Measurements from ENCODE around the gene THBS1. TPM values are rescaled to one million over a fixed set of nuclear protein-coding genes. Genes with fewer than 3 reads are reported as not detected.

THBS1 gene
- total RNA-seq, 1 donor from 2014 or later, result 67.3 TPM

DNA sequence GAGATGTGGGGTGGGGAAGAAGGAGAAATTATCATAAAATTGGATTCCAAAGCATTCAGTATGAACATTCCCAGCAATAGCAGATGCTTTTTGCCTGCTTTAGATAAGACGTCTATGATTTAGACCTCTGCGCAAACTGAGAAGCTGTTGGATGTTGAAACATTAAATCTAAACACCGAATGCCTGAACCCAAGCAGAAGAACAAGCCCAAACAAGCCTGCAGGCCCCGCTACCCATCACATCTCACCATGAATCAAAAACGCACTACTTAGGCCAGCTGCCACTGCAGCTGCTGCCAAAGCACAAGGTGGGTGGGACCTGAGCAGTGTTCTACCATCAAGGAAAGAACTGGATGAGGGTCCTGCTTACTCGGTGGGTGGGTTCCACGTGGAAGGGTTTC, 24.4 kb upstream of the THBS1 start:
- H3K36me3 ChIP-seq (ENCODE audit: control insufficient read depth, insufficient read depth, low read length), result no peaks in the 10 kb centered on the region
- DNase-seq (ENCODE audit: low read depth), result no peak
- H3K27me3 ChIP-seq (ENCODE audit: control insufficient read depth, insufficient read depth, low read length), result no peaks in the 10 kb centered on the region
- TF ChIP-seq, protein P1, sequence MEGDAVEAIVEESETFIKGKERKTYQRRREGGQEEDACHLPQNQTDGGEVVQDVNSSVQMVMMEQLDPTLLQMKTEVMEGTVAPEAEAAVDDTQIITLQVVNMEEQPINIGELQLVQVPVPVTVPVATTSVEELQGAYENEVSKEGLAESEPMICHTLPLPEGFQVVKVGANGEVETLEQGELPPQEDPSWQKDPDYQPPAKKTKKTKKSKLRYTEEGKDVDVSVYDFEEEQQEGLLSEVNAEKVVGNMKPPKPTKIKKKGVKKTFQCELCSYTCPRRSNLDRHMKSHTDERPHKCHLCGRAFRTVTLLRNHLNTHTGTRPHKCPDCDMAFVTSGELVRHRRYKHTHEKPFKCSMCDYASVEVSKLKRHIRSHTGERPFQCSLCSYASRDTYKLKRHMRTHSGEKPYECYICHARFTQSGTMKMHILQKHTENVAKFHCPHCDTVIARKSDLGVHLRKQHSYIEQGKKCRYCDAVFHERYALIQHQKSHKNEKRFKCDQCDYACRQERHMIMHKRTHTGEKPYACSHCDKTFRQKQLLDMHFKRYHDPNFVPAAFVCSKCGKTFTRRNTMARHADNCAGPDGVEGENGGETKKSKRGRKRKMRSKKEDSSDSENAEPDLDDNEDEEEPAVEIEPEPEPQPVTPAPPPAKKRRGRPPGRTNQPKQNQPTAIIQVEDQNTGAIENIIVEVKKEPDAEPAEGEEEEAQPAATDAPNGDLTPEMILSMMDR (IDR thresholded peaks at IDR 0.05; ENCODE audit: insufficient read depth, low read length, poor library complexity, severe bottlenecking), result no peak
- no peak overlapping the region for H3K4me3 ChIP-seq (ENCODE audit: low read depth, low read length)

DNA sequence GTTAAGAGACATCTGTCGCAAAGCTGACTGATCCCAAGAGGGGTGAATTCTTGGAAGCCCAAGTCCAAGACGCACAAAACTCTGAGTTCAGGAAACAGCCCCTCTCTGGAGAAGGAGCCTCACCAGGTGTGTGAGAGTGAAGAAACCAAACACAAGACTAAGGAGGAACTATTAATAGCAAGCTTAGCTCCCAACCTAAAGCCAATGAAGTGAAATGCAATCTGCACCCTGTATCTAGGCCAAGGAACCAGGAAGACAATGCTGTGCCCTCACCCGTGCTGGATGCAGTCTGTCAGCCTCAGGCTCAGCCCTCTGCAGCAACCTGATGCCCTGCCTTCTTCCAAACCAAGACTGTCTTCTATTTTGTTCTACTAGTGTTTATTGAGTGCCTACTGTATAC, 22.5 kb upstream of the THBS1 start:
- Histone ChIP-seq H3K36me3 (ENCODE audit: control insufficient read depth, insufficient read depth, low read length) (no peaks in the 10 kb centered on the region), H3K27me3 (ENCODE audit: control insufficient read depth, insufficient read depth, low read length) (no peaks in the 10 kb centered on the region), H3K4me3 (ENCODE audit: low read depth, low read length) (no peak overlapping the region)
- no peak for DNase-seq (ENCODE audit: low read depth)
- TF ChIP-seq, protein P1 (IDR thresholded peaks at IDR 0.05; ENCODE audit: insufficient read depth, low read length, poor library complexity, severe bottlenecking), result no peak

DNA sequence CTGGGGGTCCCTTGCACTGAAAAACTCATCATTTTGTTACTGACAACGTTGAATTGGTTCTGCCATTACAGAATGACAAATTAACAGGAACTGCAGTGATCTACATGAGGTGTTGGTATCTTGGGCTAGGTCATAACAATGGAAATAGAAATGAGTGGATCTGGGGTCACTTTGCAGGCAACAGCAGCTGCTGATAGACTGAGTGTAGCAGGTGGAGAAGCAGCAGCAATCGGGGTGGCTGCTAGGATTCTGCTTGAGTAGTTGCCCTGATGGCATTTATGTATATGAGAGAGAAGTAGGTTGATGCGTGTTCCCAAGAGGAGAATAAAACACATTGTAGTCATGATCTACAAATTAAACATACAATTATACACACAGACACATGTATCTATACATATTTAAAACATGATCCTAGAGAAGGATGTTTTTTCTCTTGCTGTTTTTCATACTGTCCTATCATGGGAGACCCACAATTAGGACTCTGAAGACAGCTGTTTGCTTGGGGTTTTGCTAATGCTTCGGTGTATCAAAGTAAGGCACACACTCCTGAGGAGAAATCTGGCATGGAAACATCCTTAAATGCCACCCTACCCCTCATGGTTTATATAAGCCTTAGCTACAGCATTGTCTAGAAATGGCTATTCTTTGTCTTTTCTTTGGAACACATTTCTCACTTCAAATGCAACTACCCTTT, 15.8 kb upstream of the THBS1 start:
- H3K36me3 ChIP-seq (ENCODE audit: control insufficient read depth, insufficient read depth, low read length), result no peaks in the 10 kb centered on the region
- no peaks in the 10 kb centered on the region for H3K27me3 ChIP-seq (ENCODE audit: control insufficient read depth, insufficient read depth, low read length)
- no peak overlapping the region for H3K4me3 ChIP-seq (ENCODE audit: low read depth, low read length)
- DNase-seq (ENCODE audit: low read depth), result no peak
- TF ChIP-seq, protein P1 (IDR thresholded peaks at IDR 0.05; ENCODE audit: insufficient read depth, low read length, poor library complexity, severe bottlenecking), result no peak

DNA sequence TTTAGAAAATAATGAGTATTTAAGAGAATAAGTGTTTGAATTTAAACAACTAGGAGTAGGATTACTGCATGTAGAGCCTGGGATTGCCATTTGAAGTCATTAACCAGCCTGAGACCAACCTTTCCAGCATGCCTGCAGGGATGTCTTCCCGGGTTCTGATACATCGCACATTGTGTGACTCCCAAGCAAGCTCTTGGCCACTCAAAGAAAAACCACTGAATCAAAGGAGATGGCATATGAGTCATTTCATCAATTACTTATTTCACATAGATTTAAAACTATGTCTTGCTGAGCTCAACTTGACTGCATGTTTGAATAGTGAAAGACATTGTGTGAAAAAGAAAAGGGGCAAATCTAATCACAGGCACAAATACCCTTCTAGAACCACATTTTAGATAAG, 15.0 kb upstream of the THBS1 start:
- no peaks in the 10 kb centered on the region for H3K27me3 ChIP-seq (ENCODE audit: control insufficient read depth, insufficient read depth, low read length)
- no peak for DNase-seq (ENCODE audit: low read depth)
- no peak overlapping the region for H3K4me3 ChIP-seq (ENCODE audit: low read depth, low read length)
- no peaks in the 10 kb centered on the region for H3K36me3 ChIP-seq (ENCODE audit: control insufficient read depth, insufficient read depth, low read length)
- TF ChIP-seq, protein P1 (IDR thresholded peaks at IDR 0.05; ENCODE audit: insufficient read depth, low read length, poor library complexity, severe bottlenecking), result no peak

DNA sequence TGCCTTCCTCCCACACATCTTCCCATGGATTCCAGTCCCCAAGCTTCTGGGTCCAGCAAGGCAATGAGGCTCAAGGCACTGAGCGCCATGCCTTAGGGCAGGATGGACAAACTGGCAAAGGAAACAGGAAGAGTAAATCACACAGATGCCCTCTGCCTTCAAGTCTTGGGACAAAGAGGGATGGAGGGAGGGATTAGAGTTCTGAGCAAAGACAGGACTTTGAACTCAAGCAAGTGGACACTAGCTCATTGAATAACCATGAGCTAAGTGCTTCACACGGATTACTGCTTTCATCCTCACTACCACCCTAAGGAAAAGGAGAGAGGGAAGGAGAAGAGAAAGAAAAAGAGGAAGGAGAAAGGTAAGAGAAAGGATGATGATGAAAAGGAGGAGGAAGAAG, 7.6 kb upstream of the THBS1 start:
- H3K36me3 ChIP-seq (ENCODE audit: control insufficient read depth, insufficient read depth, low read length), result no peaks in the 10 kb centered on the region
- H3K27me3 ChIP-seq (ENCODE audit: control insufficient read depth, insufficient read depth, low read length), result no peaks in the 10 kb centered on the region
- DNase-seq (ENCODE audit: low read depth), result no peak
- TF ChIP-seq, protein P1 (IDR thresholded peaks at IDR 0.05; ENCODE audit: insufficient read depth, low read length, poor library complexity, severe bottlenecking), result no peak
- no peak overlapping the region for H3K4me3 ChIP-seq (ENCODE audit: low read depth, low read length)

DNA sequence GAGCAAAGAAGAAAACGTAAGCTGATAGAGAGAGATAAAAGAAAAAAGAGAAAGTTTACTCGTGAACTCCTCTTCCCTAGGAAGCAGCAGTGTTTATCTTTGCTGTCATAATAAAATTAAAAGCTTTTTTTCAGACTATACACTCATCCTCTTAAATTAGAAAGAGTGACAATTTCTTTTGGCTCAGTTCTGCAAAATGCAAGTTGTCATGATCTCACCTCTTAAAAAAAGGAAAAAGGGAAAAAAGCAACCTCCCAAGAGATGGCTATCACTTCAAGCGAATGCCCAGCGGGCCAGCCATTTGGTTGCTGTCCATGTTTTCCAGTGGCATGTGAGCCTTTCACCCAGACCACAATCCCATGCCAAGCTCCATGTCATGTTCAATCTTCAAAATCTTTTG, 7.0 kb upstream of the THBS1 start:
- no peaks in the 10 kb centered on the region for H3K36me3 ChIP-seq (ENCODE audit: control insufficient read depth, insufficient read depth, low read length)
- TF ChIP-seq, protein P1 (IDR thresholded peaks at IDR 0.05; ENCODE audit: insufficient read depth, low read length, poor library complexity, severe bottlenecking), result no peak
- no peaks in the 10 kb centered on the region for H3K27me3 ChIP-seq (ENCODE audit: control insufficient read depth, insufficient read depth, low read length)
- DNase-seq (ENCODE audit: low read depth), result no peak
- H3K4me3 ChIP-seq (ENCODE audit: low read depth, low read length), result no peak overlapping the region

Measured in kidney epithelial cell (primary cell).